ENCODE data around the gene C19orf73. TPM values are rescaled to one million over a fixed set of nuclear protein-coding genes. Genes with fewer than 3 reads are reported as not detected.
A peak's percentile ranks its signal among the peaks of the same experiment; 100 is the strongest.

C19orf73 gene
- total and polyA plus RNA-seq, 2 donors from 2014 or later: 0.82 to 3.9 TPM

GRCh38 chr19:49165865-49166301 lies 46.9 kb upstream of the C19orf73 start:
- peaks cover 0 to 8% (median 0%) of the 10 kb centered on the region in 3 donors for H3K4me1 ChIP-seq (ENCODE audit: control insufficient read depth in 2 of 3, insufficient read depth in 2 of 3, low read depth in 1 of 3, low read length in 3 of 3)
- FAIRE-seq (no peak), DNase-seq (peak in 2 of 5 donors; percentile 26 to 59)
- H3K36me3 ChIP-seq (ENCODE audit: control insufficient read depth in 2 of 3, insufficient read depth in 3 of 3, low read length in 3 of 3): peaks cover 0 to 6% (median 0%) of the 10 kb centered on the region in 3 donors
- intact Hi-C loops (cut with DNase I): no loop called here
- H3K9ac ChIP-seq (ENCODE audit: low read length in 3 of 3): peak overlapping the region in 1 of 3 donors; percentile 51
- TF ChIP-seq CTCF (IDR thresholded peaks at IDR 0.05; ENCODE audit: borderline replicate concordance, extremely low read depth, insufficient read depth): no peak
- no peaks in the 10 kb centered on the region for H3K9me3 ChIP-seq (ENCODE audit: control insufficient read depth in 2 of 3, insufficient read depth in 1 of 3, low read length in 3 of 3)
- H3K27ac ChIP-seq (ENCODE audit: low read depth in 2 of 2, low read length in 2 of 2): peak overlapping the region; percentile 54 to 63
- no peaks in the 10 kb centered on the region for H3K27me3 ChIP-seq (ENCODE audit: control insufficient read depth, insufficient read depth, low read length)
- H3K4me3 ChIP-seq (ENCODE audit: low read length in 3 of 3): no peak overlapping the region

- no peaks in the 10 kb centered on the region for H3K27me3 ChIP-seq (ENCODE audit: control insufficient read depth, insufficient read depth, low read length)
- intact Hi-C loops (cut with DNase I): no loop called here
- peak in 1 of 5 donors; percentile 16 for DNase-seq
Observed at GRCh38 chr19:49165111-49165750, 46.3 kb upstream of the C19orf73 start.

GRCh38 chr19:49161987-49162386 lies 43.0 kb upstream of the C19orf73 start:
- Histone ChIP-seq H3K9me3 (ENCODE audit: control insufficient read depth in 2 of 3, insufficient read depth in 1 of 3, low read length in 3 of 3) (no peaks in the 10 kb centered on the region), H3K27me3 (ENCODE audit: control insufficient read depth, insufficient read depth, low read length) (no peaks in the 10 kb centered on the region), H3K27ac (ENCODE audit: low read depth in 2 of 2, low read length in 2 of 2) (no peak overlapping the region), H3K4me1 (ENCODE audit: control insufficient read depth in 2 of 3, insufficient read depth in 2 of 3, low read depth in 1 of 3, low read length in 3 of 3) (peaks cover 0 to 9% (median 9%) of the 10 kb centered on the region in 3 donors), H3K9ac (ENCODE audit: low read length in 3 of 3) (no peak overlapping the region), H3K4me3 (ENCODE audit: low read length in 3 of 3) (no peak overlapping the region), H3K36me3 (ENCODE audit: control insufficient read depth in 2 of 3, insufficient read depth in 3 of 3, low read length in 3 of 3) (no peaks in the 10 kb centered on the region)
- TF ChIP-seq CTCF (IDR thresholded peaks at IDR 0.05; ENCODE audit: borderline replicate concordance, extremely low read depth, insufficient read depth): no peak
- intact Hi-C loops (cut with DNase I): no loop called here
- FAIRE-seq: no peak
- DNase-seq: peak in 1 of 5 donors; percentile 22

More at GRCh38 chr19:49165111-49165750, 46.3 kb upstream of the C19orf73 start:
- peaks cover 0 to 8% (median 0%) of the 10 kb centered on the region in 3 donors for H3K4me1 ChIP-seq (ENCODE audit: control insufficient read depth in 2 of 3, insufficient read depth in 2 of 3, low read depth in 1 of 3, low read length in 3 of 3)
- H3K27ac ChIP-seq (ENCODE audit: low read depth in 2 of 2, low read length in 2 of 2): peak overlapping the region; percentile 54 to 63
- H3K4me3 ChIP-seq (ENCODE audit: low read length in 3 of 3): no peak overlapping the region
- no peak for FAIRE-seq
- TF ChIP-seq CTCF (IDR thresholded peaks at IDR 0.05; ENCODE audit: borderline replicate concordance, extremely low read depth, insufficient read depth): no peak
- no peaks in the 10 kb centered on the region for H3K9me3 ChIP-seq (ENCODE audit: control insufficient read depth in 2 of 3, insufficient read depth in 1 of 3, low read length in 3 of 3)
- H3K36me3 ChIP-seq (ENCODE audit: control insufficient read depth in 2 of 3, insufficient read depth in 3 of 3, low read length in 3 of 3): no peaks in the 10 kb centered on the region
- H3K9ac ChIP-seq (ENCODE audit: low read length in 3 of 3): peak overlapping the region in 2 of 3 donors; percentile 51 to 65
